Activated effector memory CD4-positive, alpha-beta T cell treated with anti-CD3 and anti-CD28 coated beads, Interleukin-2, amount 50 U/mL, for 16 hours (primary cell): Measurements from ENCODE around the gene MEIOC.
"Not testable (repeated sequence)": the region's sequence is repeated elsewhere in the genome, so short reads cannot be mapped to it uniquely, and the experiment has no call there.

ENCODE experiments used
- DNase-seq: peaks from one replicate; pipeline ENCODE4 v3.0.0-alpha.2; 2020

Gene MEIOC

GRCh38 chr17:44648963-44649362 lies 7.3 kb upstream of the MEIOC start:
- DNase-seq, result no peak

DNA sequence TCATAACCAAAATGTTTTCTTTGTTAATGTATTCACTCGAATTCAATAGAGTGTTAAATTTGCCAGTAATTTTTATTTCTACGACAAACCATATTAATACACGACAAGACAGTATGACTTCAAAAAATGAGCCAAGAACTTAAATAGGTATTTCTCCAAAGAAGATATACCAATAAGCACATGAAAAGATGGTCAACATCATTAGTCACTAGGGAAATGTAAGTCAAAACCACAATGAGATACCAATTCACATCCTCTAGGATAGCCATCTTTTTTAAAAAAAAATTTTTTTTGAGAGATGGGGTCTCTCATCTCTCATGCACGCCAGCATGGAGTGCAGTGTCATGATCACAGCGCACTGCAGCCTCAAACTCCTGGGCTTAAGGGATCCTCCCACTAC lies 5.0 kb upstream of the MEIOC start:
- no peak for DNase-seq

GRCh38 chr17:44652727-44653126 lies 3.5 kb upstream of the MEIOC start:
- DNase-seq, result no peak

- no peak for DNase-seq
These were observed 2.9 kb upstream of the MEIOC start for GRCh38 chr17:44653384-44653783.

GRCh38 chr17:44653954-44654353 lies 2.3 kb upstream of the MEIOC start:
- DNase-seq, result no peak

DNA sequence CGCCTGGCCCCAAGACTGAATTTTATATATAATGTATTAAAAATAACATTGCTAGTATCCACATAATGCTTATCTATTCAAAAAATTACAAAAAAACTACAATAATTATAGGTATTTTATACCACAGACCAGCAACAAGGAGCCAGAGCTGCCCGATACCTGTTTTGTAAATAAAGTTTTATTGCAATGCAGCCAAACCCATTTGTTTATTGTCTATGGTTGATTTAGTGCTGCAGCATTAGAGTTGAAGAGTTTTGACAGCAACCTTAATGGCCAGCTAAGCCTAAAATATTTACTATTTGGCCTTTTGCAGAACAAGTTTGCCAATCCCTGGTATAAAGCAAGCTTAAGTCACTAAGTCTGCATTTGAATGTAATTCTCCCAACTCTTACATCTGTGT lies 5.6 kb downstream of the MEIOC start:
- no peak for DNase-seq

DNA sequence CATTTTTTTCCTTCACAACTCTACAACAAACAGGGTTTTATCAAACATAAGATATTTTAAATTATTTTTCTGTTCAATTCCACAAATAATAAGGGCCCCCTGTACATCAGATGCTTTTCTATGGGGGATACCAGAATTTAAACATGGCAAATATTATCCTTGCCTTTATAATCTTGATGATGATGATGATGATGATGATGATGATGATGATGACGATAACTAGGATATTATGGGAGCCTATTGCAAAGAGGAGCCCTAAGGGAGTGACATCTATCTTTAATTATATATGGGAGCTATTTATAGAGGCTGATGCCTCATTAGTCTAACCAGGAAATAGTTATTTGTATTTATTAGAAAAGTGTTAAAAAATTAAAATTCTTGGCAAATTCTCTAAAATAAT lies 6.8 kb downstream of the MEIOC start:
- no peak for DNase-seq

DNA sequence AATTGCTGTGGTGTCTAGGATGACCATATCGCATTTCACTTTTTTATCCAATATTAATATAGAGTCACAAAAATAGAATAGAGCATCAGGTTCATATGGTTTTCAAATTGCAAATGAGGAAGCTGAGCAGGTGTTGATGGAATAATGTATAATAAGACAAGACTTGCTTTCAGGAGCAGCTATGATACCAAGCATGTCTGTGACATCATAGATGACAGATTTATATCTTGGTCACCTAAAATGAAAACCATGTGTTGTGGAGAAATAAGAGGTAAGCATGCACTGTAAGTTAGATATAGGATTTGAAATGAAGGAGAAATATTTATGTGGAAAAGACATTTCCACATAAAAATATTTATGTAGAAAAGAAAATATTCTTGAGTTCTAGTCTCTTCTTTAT lies 8.6 kb downstream of the MEIOC start:
- no peak for DNase-seq

- no peak for DNase-seq
These were observed 9.7 kb downstream of the MEIOC start for GRCh38 chr17:44666006-44666405.

GRCh38 chr17:44672479-44673093 lies 16.3 kb downstream of the MEIOC start:
- no peak for DNase-seq

GRCh38 chr17:44673893-44674292 lies 17.6 kb downstream of the MEIOC start:
- no peak for DNase-seq

GRCh38 chr17:44677136-44677535 lies 20.9 kb downstream of the MEIOC start:
- DNase-seq, result no peak

GRCh38 chr17:44683303-44683702 lies 27.0 kb downstream of the MEIOC start:
- not testable (repeated sequence) for DNase-seq

DNA sequence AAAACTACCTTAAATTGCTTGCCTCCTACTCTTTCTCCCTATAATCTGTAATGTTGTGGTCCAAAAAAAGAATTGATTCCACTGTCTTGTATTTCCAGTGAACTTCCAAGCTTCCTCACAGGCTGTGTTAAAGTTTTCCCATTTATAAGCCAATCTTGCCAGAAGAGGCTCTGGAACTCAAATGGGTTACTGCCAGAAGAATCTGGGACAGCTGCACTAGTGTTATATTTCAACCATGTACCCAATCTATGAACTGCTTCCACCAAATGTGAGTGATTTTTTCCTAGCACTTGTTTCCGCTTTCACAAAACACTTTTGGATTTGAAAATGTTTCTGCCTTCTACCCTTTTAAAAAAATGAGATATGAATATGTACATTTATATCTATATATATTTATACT lies 31.5 kb downstream of the MEIOC start:
- DNase-seq, result no peak

- no peak for DNase-seq
These were observed 31.9 kb downstream of the MEIOC start for GRCh38 chr17:44688200-44688599.

DNA sequence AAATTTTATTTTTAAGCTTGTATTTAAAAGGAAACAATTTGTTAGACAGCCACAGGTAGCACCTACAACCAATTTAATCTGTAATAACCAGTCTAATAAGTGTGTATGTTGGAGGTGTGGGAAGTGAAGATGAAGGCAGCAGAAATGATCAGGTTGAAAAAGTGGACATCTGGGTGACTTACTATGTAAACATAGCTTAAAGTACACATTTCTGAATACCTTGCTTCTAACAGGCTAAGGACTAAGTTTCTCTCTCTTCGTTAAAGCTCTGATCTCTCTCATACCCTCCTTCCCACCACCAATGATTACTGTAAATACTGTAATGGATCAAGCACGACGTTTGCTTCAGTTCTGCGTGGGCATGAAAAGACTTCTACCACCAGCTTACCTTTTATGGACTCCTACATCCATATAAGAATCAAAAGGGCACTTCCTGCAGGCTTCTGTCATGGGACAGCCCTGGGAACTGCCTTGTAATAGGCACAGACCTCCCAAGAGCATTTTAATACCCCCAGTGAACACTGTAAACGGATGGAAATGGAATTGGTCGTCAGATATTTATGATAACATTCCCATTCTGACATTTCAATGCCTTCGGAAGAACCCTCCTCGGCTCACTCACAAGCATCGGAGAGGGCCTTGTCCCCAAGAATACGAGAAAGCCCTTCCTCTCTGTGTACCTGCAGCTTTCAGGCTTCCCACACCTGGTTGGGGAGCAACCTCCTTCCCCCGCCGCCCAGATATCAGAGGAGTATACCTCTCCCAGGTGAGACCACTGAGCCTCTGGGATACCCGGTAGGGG lies 32.6 kb downstream of the MEIOC start:
- DNase-seq, result no peak

DNA sequence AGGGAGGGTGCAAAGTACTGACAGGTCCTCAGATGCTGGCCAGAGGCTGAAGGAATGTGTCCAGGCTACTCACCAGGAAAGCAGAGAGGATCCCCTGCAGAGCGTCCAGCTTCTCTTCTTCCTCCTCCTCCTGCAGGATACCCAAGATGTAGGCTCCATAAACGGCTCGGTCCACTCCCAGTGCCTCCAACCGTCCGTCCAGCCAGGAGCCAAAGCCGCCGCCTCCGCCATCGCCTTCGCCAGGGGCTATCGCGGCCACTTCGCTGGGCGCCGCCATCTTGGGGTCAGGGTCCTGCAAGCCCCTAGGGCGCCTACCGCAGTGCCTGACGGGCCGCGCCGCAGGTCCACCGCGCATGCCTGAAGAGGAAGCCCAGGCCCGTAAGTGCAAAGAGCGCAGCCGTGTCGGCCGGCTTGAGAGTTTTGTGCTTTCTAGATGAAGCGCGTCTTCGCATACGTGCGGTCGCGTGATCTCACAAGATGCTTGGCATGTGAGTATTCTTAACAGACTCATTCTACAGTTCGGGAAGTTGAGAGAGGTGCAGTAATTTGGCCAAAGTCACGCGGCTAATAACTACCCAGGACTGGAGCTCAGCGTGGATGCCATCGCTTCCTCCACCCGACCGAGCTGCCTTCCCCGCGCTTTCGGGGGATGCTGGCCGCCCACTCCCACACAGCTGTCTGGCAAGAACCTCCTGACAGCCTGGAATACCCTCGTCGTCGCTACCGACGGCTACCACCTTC lies 33.4 kb downstream of the MEIOC start, which contains the start of gene CCDC43:
Gene CCDC43 (minus strand): TSS at position 300 of the 741 bp plus-strand sequence. CDS start 23 bp downstream, at position 277.
- DNase-seq, result peak; percentile 97

GRCh38 chr17:44690746-44691306 lies 34.6 kb downstream of the MEIOC start:
- not testable (repeated sequence) for DNase-seq

DNA sequence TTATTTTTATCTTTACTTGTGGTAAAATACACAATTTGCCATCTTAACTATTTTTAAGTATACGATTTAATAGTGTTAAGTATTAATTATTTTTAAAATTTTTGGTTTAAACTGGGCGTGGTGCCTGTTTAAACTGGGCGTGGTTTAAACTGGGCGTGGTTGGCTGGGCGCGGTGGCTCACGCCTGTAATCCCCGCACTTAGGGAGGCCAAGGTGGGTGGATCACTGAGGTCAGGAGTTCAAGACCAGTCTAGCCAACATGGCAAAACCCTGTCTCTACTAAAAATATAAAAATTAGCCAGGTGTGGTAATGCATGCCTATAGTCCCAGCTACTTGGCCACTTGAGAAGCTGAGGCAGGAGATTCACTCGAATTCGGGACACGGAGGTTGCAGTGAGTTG lies 37.3 kb downstream of the MEIOC start:
- no peak for DNase-seq

DNA sequence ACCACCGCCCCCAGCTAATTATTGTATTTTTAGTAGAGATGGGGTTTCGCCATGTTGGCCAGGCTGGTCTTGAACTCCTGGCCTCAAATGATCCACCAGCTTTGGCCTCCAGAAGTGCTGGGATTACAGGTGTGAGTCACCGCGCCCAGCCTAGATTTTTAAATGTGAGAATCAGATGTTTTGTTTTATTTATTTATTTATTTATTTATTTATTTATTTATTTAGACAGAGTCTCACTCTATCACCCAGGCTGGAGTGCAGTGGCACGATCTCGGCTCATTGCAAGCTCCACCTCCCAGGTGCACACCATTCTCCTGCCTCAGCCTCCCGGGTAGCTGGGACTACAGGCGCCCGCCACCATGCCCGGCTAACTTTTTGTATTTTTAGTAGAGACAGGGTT lies 44.0 kb downstream of the MEIOC start:
- not testable (repeated sequence) for DNase-seq

DNA sequence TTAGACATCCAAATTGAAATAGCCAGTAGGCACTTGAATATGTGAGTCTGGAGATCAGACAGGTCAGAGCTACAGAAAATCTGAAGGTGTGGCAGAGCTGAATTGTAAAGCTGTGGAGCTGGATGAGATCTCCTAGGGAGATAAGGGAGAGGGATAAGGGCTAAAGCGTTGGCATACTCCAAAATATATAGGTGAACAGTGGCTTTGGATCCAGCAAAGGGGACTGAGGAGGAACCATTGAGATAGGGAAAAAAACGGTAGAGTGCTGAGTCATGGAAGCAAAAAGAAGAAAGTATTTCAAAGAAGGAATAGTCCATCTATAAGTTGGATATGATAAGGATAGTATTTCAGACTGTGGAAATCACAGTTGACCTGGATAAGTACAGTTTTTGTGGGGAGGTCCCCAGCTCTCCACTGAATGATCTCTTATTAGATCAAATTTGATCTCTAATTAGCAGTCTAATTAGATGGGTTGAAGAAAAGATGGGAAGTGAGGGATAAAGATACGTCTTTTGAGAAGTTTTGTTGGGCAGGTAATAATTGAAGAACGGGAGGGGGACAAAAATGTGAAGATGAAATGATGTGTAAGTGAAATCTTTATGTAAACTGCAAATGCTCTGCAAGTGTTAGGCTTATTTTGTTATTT lies 51.6 kb downstream of the MEIOC start:
- DNase-seq, result no peak

GRCh38 chr17:44708401-44709263 lies 52.4 kb downstream of the MEIOC start, which contains the start of gene DBF4B:
TSS of gene DBF4B (plus strand) at chr17:44708665. CDS start at chr17:44708821, 156 bp downstream.
- peak; percentile 92 for DNase-seq
